Muscle of back (tissue), 13 donors: ENCODE results near the gene GSTM4. TPM values are rescaled to one million over a fixed set of nuclear protein-coding genes. Genes with fewer than 3 reads are reported as not detected.

Experiments used
- DNase-seq, 3 donors: peaks; one replicate each; pipeline versions ENCODE4 v3.0.0 to v3.0.0-alpha.2; 2013
- long read RNA-seq, 9 donors: transcript quantifications; one replicate each; lab custom pipeline, GENCODE V29; 2026
- polyA plus RNA-seq, 10 donors: library from polyadenylated mRNA; unstranded; fragments of 120-200 nt; gene quantifications; one replicate each; pipeline ENCODE4 v1.2.1, GENCODE V29; 2013; ENCODE audit not compliant: insufficient read length in 10 of 10

GSTM4 gene
- polyA plus RNA-seq, result 10 to 100 TPM; 12.9 to 25.9 (median 20.7) TPM
- long read RNA-seq, donor 1, transcript GSTM4-204 (8 exons, 1,412 nt), result major isoform, 5 of 6 reads
- long read RNA-seq, donor 1, partial matches to known transcripts, result 0 of 6 reads
- long read RNA-seq, donor 1, other reads (novel, unspliced or antisense), result 0 of 6 reads
- long read RNA-seq, donor 2, partial matches to known transcripts, result 0 of 4 reads
- long read RNA-seq, donor 2, other reads (novel, unspliced or antisense), result 0 of 4 reads
- long read RNA-seq, donor 3, result 0 reads
- long read RNA-seq, donor 4, partial matches to known transcripts, result 0 of 24 reads
- long read RNA-seq, donor 4, other reads (novel, unspliced or antisense), result 20 of 24 reads
- long read RNA-seq, donor 5, transcript GSTM4-204 (8 exons, 1,412 nt), result major isoform, 10 of 12 reads
- long read RNA-seq, donor 5, partial matches to known transcripts, result 0 of 12 reads
- long read RNA-seq, donor 5, other reads (novel, unspliced or antisense), result 0 of 12 reads
- long read RNA-seq, donor 6, partial matches to known transcripts, result 0 of 3 reads
- long read RNA-seq, donor 6, other reads (novel, unspliced or antisense), result 0 of 3 reads
- long read RNA-seq, donor 7, transcript GSTM4-204 (8 exons, 1,412 nt), result major isoform, 5 of 6 reads
- long read RNA-seq, donor 7, partial matches to known transcripts, result 0 of 6 reads
- long read RNA-seq, donor 7, other reads (novel, unspliced or antisense), result 0 of 6 reads
- long read RNA-seq, donor 8, transcript GSTM4-204 (8 exons, 1,412 nt), result major isoform, 5 of 5 reads
- long read RNA-seq, donor 8, partial matches to known transcripts, result 0 of 5 reads
- long read RNA-seq, donor 8, other reads (novel, unspliced or antisense), result 0 of 5 reads
- long read RNA-seq, donor 9, partial matches to known transcripts, result 0 of 1 reads
- long read RNA-seq, donor 9, other reads (novel, unspliced or antisense), result 0 of 1 reads

- DNase-seq, result peak; percentile 68 to 92 (median 81)
These were observed at the start of gene GSTM4 for GRCh38 chr1:109655615-109656519. Gene GSTM4 (plus strand): TSS chr1:109656099. CDS start chr1:109656390, 291 bp downstream.

- DNase-seq, result no peak
These were observed 46.0 kb upstream of the GSTM4 start for GRCh38 chr1:109609881-109610280.

- DNase-seq, result no peak
These were observed 45.1 kb upstream of the GSTM4 start for GRCh38 chr1:109610609-109611307.

- DNase-seq, result no peak
These were observed 44.5 kb upstream of the GSTM4 start for GRCh38 chr1:109611308-109611990.

- no peak for DNase-seq
These were observed 42.3 kb upstream of the GSTM4 start for GRCh38 chr1:109613361-109614147.

- peak in 1 of 3 donors; percentile 51 for DNase-seq
These were observed 40.0 kb upstream of the GSTM4 start for GRCh38 chr1:109615879-109616278.

GRCh38 chr1:109616391-109616790 is 39.5 kb upstream of the GSTM4 start:
- DNase-seq, result no peak

- DNase-seq, result peak in 1 of 3 donors; percentile 70
These were observed 38.6 kb upstream of the GSTM4 start for GRCh38 chr1:109617291-109617801.

GRCh38 chr1:109618661-109619575 is 37.0 kb upstream of the GSTM4 start:
- no peak for DNase-seq

GRCh38 chr1:109619576-109620400 is 36.1 kb upstream of the GSTM4 start, which contains the start of the genes AMPD2 and GNAT2:
Gene AMPD2 (plus strand): TSS chr1:109619837. CDS start chr1:109621176, 1,339 bp downstream.
Gene GNAT2 (minus strand): TSS chr1:109619616. CDS start chr1:109612870, 6,746 bp downstream.
- peak; percentile 77 to 90 (median 84) for DNase-seq

GRCh38 chr1:109620401-109620791 is 35.5 kb upstream of the GSTM4 start:
- peak; percentile 64 to 90 (median 72) for DNase-seq

- peak; percentile 94 to 97 (median 95) for DNase-seq
These were observed 35.0 kb upstream of the GSTM4 start for GRCh38 chr1:109620841-109621286.

GRCh38 chr1:109621379-109622136 is 34.3 kb upstream of the GSTM4 start:
- DNase-seq, result no peak

GRCh38 chr1:109622137-109622892 is 33.6 kb upstream of the GSTM4 start:
- no peak for DNase-seq

- DNase-seq, result no peak
These were observed 33.0 kb upstream of the GSTM4 start for GRCh38 chr1:109622895-109623294.
